Measurements from ENCODE around the gene RPL28.
A peak's percentile ranks its signal among the peaks of the same experiment; 100 is the strongest.

The RPL28 gene

DNA sequence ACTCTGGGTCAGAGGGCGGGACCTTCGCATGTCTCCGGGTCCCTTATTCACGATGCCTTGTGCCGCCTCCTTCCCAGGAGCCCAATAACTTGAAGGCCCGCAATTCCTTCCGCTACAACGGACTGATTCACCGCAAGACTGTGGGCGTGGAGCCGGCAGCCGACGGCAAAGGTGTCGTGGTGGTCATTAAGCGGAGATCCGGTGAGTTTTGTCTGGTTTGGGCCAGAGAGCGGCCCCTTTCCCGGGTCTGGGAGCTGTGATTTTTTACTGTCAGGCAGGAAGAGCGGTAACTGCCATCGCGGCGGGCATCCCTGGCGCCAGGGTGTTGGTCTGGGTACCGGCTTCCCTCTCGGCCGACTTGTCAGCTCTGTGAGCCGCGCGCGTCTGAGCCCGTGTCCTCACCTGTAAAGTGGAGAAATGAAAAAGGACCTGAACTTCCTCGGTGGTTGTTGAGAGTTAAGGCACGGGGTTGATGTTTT is 800 bp downstream of the RPL28 start:
- peak overlapping the region; percentile 96 for H3K27ac ChIP-seq

DNA sequence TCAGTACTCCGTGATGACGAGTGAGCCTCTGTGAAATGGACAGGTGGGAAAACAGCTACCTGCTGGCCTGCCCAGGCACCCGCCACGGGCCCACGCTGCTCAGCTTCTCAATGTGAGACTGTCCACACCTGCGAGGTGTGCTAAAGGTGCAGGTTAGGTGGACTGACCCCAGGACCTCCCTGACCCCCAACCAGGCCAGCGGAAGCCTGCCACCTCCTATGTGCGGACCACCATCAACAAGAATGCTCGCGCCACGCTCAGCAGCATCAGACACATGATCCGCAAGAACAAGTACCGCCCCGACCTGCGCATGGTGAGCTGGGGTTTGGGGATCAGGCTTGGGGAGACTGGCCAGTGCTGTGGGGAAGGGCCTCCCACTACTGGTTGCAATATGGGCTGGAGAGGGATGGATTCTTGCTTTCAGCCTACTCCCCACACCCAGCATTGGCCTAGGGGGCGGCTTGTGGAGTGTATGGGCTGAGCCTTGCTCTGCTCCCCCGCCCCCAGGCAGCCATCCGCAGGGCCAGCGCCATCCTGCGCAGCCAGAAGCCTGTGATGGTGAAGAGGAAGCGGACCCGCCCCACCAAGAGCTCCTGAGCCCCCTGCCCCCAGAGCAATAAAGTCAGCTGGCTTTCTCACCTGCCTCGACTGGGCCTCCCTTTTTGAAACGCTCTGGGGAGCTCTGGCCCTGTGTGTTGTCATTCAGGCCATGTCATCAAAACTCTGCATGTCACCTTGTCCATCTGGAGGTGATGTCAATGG is 2.2 kb downstream of the RPL28 start:
- TF ChIP-seq, protein P1, sequence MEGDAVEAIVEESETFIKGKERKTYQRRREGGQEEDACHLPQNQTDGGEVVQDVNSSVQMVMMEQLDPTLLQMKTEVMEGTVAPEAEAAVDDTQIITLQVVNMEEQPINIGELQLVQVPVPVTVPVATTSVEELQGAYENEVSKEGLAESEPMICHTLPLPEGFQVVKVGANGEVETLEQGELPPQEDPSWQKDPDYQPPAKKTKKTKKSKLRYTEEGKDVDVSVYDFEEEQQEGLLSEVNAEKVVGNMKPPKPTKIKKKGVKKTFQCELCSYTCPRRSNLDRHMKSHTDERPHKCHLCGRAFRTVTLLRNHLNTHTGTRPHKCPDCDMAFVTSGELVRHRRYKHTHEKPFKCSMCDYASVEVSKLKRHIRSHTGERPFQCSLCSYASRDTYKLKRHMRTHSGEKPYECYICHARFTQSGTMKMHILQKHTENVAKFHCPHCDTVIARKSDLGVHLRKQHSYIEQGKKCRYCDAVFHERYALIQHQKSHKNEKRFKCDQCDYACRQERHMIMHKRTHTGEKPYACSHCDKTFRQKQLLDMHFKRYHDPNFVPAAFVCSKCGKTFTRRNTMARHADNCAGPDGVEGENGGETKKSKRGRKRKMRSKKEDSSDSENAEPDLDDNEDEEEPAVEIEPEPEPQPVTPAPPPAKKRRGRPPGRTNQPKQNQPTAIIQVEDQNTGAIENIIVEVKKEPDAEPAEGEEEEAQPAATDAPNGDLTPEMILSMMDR (conservative IDR thresholded peaks at IDR 0.05), result no peak
- peak overlapping the region; percentile 96; the same call in 1 of the 2 replicates for H3K27ac ChIP-seq

More for the DNA sequence above, 800 bp downstream of the RPL28 start:
- TF ChIP-seq, protein P1 (conservative IDR thresholded peaks at IDR 0.05), result no peak

DNA sequence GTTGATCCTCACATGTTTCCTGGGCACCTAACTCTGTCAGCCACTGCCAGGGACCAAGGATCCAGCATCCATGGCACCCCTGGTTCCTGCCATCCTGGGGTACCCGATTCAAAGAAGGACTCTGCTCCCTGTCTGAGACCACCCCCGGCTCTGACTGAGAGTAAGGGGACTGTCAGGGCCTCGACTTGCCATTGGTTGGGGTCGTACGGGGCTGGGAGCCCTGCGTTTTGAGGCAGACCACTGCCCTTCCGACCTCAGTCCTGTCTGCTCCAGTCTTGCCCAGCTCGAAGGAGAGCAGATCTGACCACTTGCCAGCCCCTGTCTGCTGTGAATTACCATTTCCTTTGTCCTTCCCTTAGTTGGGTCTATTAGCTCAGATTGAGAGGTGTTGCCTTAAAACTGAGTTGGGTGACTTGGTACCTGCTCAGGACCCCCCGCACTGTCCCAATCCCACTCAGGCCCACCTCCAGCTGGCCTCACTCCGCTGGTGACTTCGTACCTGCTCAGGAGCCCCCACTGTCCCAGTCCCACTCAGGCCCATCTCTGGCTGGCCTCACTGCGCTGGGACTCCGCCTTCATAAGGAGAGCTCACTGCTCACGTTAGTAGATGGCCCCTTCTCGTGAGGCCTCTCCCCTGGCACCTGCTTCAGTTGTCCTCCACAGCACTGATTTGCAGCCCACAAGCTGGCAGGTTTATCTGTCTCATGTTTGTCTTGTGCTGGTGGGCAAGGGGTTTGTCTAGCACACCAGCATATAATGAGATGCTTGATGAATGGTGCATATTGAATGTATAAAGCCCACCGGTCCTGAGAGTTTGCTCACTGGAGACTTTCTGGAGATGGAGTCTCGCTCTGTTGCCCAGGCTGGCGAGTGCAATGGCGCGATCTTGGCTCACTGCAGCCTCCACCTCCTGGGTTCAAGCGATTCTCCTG is 3.9 kb downstream of the RPL28 start:
- H3K27ac ChIP-seq, result peak overlapping the region; percentile 96

DNA sequence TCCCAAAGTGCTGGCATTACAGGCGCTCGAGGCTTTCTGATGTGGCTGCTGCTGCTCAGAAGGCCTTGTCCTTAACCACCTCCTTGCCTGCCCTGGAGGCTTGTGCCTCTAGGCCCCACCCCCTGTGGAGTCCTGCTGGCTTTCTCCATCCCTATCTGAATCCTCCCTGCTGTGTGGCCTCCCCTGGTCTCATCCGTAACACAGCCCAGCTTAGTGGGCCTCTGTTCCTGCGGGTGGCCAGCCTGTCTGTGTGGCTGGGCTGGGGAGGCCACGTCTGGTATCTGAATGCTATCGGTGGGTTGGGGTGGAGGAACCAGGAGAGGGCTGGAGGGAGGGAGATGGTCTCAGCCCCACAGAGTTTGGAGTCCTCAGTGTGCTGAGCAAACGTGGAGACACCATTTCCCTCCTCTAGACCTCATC is 4.7 kb downstream of the RPL28 start:
- H3K27ac ChIP-seq, result peak overlapping the region; percentile 96; the same call in 1 of the 2 replicates

More for the DNA sequence above, 3.9 kb downstream of the RPL28 start:
- TF ChIP-seq, protein P1 (conservative IDR thresholded peaks at IDR 0.05), result no peak

DNA sequence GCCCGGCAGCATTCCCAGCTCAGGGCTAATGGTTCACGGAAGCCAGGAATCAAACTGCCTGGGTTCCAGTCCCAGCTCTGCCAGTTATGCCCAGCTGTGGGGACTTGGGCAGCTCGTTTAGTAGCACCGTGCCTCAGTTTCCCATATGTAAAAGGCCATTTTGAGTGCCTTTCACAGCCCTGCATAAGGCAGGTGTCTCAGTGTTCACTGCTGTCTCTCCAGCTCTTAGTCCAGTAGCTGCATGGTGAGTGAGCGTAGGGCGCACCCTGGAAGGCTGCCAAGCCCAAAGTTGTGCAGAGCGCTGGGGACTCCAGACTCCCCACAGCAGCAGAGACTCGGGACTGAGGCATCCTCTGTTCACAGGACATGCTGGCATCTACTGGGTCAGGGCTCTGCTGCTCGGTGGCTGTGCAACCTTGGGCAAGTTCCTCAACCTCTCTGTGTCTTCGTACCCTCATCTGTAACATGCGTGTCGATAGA is 5.5 kb downstream of the RPL28 start:
- TF ChIP-seq, protein P1 (conservative IDR thresholded peaks at IDR 0.05), result no peak
- H3K27ac ChIP-seq, result no peak overlapping the region

More for the DNA sequence above, 4.7 kb downstream of the RPL28 start:
- TF ChIP-seq, protein P1 (conservative IDR thresholded peaks at IDR 0.05), result no peak

DNA sequence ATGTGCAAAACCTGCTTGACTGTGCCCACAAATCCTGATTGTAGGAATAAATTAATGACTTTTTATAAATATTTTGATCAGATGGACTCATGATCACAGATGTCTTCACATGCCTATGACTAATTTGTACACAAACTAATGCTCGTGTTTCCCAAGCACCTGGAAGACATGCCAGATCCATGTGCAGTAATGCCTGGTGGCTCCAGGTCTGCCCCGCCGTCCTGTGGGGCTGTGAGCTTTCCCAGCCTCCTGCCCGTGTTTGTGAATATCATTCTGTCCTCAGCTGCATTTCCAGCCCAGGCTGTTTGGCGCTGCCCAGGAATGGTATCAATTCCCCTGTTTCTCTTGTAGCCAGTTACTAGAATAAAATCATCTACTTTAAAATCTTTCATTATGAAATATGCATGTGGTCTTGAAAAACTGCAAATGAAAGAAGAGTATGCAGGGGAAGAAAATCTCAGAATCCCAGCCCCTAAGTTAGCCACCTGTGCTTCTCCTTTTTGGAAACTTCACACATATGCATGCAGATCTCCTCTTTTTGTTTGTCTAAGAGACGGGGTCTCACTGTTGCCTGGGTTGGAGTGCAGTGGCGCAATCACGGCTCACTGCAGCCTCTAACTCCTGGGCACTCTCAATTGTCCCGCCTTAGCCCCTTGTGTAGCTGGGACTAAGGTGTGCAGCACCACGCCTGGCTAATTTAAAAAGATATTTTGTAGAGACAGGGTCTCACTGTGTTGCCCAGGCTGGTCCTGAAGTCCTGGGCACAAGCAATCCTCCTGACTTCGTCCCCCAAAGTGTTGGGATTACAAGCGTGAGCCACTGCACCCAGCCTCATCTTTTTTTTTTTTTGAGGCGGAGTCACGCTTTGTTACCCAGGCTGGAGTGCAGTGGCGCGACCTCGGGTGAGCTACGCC is 6.2 kb downstream of the RPL28 start:
- TF ChIP-seq, protein P1 (conservative IDR thresholded peaks at IDR 0.05), result no peak
- H3K27ac ChIP-seq, result no peak overlapping the region

Measured in VCaP (cell line).